IMR-90 (cell line): ENCODE results near the gene BMX. TPM values are rescaled to one million over a fixed set of nuclear protein-coding genes. Genes with fewer than 3 reads are reported as not detected.

ENCODE experiments used
- ATAC-seq: fragments of 200-7000 bp; cut with Tn5 transposase; 2 replicates; pipeline ENCODE4 v1.9.1; 2020; ENCODE audit warnings: low read depth, mild to moderate bottlenecking, moderate library complexity
- BruUV-seq: library from RNA; stranded (reverse); fragments of 400-500 nt; replicated peaks from 2 replicates; lab custom pipeline; 2021; lab: Mats Ljungman, UMichigan
- CTCF ChIA-PET: fragments of 300-600 bp; formaldehyde crosslinking; extraction: SDS; loops from one replicate; lab custom pipeline; 2021; ENCODE audit warnings: antibody characterized with exemption; lab: Yijun Ruan, JAX
- POLR2A ChIA-PET: fragments of 300-600 bp; sonication (Branson Sonifier 250); formaldehyde crosslinking; loops from one replicate; lab custom pipeline; 2022; ENCODE audit warnings: antibody characterized with exemption; ENCODE audit not compliant: unreplicated experiment; lab: Charles Lee
- DNase-seq: peaks from one replicate; pipeline ENCODE4 v3.0.0; 2013
- H2AFZ ChIP-seq: replicated peaks from 2 replicates; pipeline ENCODE3; 2013; ENCODE audit warnings: low read length, mild to moderate bottlenecking; ENCODE audit not compliant: poor library complexity
- H2AK5ac ChIP-seq: 2 replicates; pipeline ENCODE4 v1.6.1; 2013; ENCODE audit warnings: low read depth, low read length, inconsistent platforms
- H2AK9ac ChIP-seq: replicated peaks from 2 replicates; pipeline ENCODE3; 2013; ENCODE audit warnings: mild to moderate bottlenecking, low read depth, low read length, moderate library complexity; ENCODE audit not compliant: poor library complexity
- H2BK120ac ChIP-seq: 2 replicates; pipeline ENCODE4 v1.6.1; 2013; ENCODE audit warnings: low read depth, low read length, inconsistent platforms
- H2BK15ac ChIP-seq: 3 replicates; pipeline ENCODE4 v1.6.1; 2013; ENCODE audit warnings: low read depth, low read length, inconsistent platforms
- H2BK20ac ChIP-seq: 2 replicates; pipeline ENCODE4 v1.6.1; 2013; ENCODE audit warnings: low read depth, mild to moderate bottlenecking, inconsistent platforms, low read length, moderate library complexity
- H2BK5ac ChIP-seq: 2 replicates; pipeline ENCODE4 v1.6.1; 2013; ENCODE audit warnings: mild to moderate bottlenecking, low read depth, low read length, inconsistent platforms; ENCODE audit not compliant: poor library complexity, severe bottlenecking
- H3K14ac ChIP-seq: replicated peaks from 2 replicates; pipeline ENCODE4 v1.6.1; 2013; ENCODE audit warnings: low read depth, low read length, inconsistent platforms
- H3K18ac ChIP-seq: 2 replicates; pipeline ENCODE4 v1.6.1; 2013; ENCODE audit warnings: low read depth, low read length, control low read depth
- H3K23ac ChIP-seq: 2 replicates; pipeline ENCODE4 v1.6.1; 2013; ENCODE audit warnings: low read depth, low read length, inconsistent platforms
- H3K27ac ChIP-seq: 2 replicates; pipeline ENCODE4 v1.5.1; 2013; ENCODE audit warnings: mild to moderate bottlenecking, control low read depth, low read length; ENCODE audit not compliant: insufficient read depth
- H3K27me3 ChIP-seq: 2 replicates; pipeline ENCODE4 v1.6.1; 2013; ENCODE audit warnings: low read length; ENCODE audit not compliant: control insufficient read depth, insufficient read depth
- H3K36me3 ChIP-seq: 2 replicates; pipeline ENCODE4 v1.6.1; 2013; ENCODE audit warnings: low read length, mixed read lengths; ENCODE audit not compliant: control insufficient read depth, insufficient read depth
- H3K4ac ChIP-seq: 2 replicates; pipeline ENCODE4 v1.6.1; 2013; ENCODE audit warnings: low read depth, low read length, inconsistent platforms
- H3K4me1 ChIP-seq: 2 replicates; pipeline ENCODE4 v1.6.1; 2013; ENCODE audit warnings: low read length, mixed read lengths; ENCODE audit not compliant: control insufficient read depth, insufficient read depth
- H3K4me2 ChIP-seq: 2 replicates; pipeline ENCODE4 v1.6.1; 2013; ENCODE audit warnings: low read depth, mild to moderate bottlenecking, control low read depth, low read length, moderate library complexity
- H3K4me3 ChIP-seq: 2 replicates; pipeline ENCODE4 v1.5.1; 2013; ENCODE audit warnings: low read depth, mild to moderate bottlenecking, control low read depth, low read length, moderate library complexity; ENCODE audit not compliant: insufficient read depth
- H3K56ac ChIP-seq: 2 replicates; pipeline ENCODE4 v1.6.1; 2013; ENCODE audit warnings: low read length, inconsistent platforms; ENCODE audit not compliant: insufficient read depth; ENCODE audit errors: extremely low read depth
- H3K79me1 ChIP-seq, 2 experiments: 2 replicates each; pipeline ENCODE4 v1.6.1; 2013; ENCODE audit warnings: low read length in 2 of 2, inconsistent platforms in 1 of 2, low read depth in 1 of 2
- H3K9ac ChIP-seq: 2 replicates; pipeline ENCODE4 v1.6.1; 2013; ENCODE audit warnings: low read depth, low read length, control low read depth
- H3K9me1 ChIP-seq: 2 replicates; pipeline ENCODE4 v1.6.1; 2013; ENCODE audit warnings: low read length, inconsistent platforms; ENCODE audit not compliant: insufficient read depth
- H3K9me3 ChIP-seq: 2 replicates; pipeline ENCODE4 v1.6.1; 2013; ENCODE audit warnings: low read length; ENCODE audit not compliant: control insufficient read depth, insufficient read depth
- H4K20me1 ChIP-seq: 2 replicates; pipeline ENCODE4 v1.6.1; 2013; ENCODE audit warnings: low read length, inconsistent platforms; ENCODE audit not compliant: insufficient read depth
- H4K5ac ChIP-seq: 2 replicates; pipeline ENCODE4 v1.6.1; 2013; ENCODE audit warnings: mild to moderate bottlenecking, low read depth, low read length, control low read depth
- H4K8ac ChIP-seq, 2 experiments: 2 replicates each; pipeline ENCODE4 v1.6.1; 2013; ENCODE audit warnings: low read depth in 2 of 2, low read length in 2 of 2, control low read depth in 1 of 2, inconsistent platforms in 1 of 2
- H4K91ac ChIP-seq: 2 replicates; pipeline ENCODE4 v1.6.1; 2013; ENCODE audit warnings: low read depth, low read length, inconsistent platforms; ENCODE audit not compliant: insufficient read depth
- BHLHE40 ChIP-seq: fragments of 150-350 bp; IDR thresholded peaks from 2 replicates; pipeline ENCODE4 v1.6.1; 2016; ENCODE audit warnings: mild to moderate bottlenecking, low read depth, low read length
- CEBPB ChIP-seq: IDR thresholded peaks from 2 replicates; pipeline ENCODE4 v1.6.1; 2012; ENCODE audit warnings: low read depth, low read length, improper control_type of control experiment
- FOS ChIP-seq: fragments of 150-350 bp; IDR thresholded peaks from 2 replicates; pipeline ENCODE4 v1.6.1; 2016; ENCODE audit warnings: low read depth, low read length
- MAFK ChIP-seq: IDR thresholded peaks from 2 replicates; pipeline ENCODE4 v1.6.1; 2012; ENCODE audit warnings: low read depth, low read length, improper control_type of control experiment
- MAZ ChIP-seq: IDR thresholded peaks from 2 replicates; pipeline ENCODE4 v1.6.1; 2012; ENCODE audit warnings: low read depth, mild to moderate bottlenecking, low read length, improper control_type of control experiment, moderate library complexity, borderline replicate concordance
- MXI1 ChIP-seq: IDR thresholded peaks from 2 replicates; pipeline ENCODE4 v1.6.1; 2012; ENCODE audit warnings: low read depth, mild to moderate bottlenecking, low read length, moderate library complexity, borderline replicate concordance
- NFE2L2 ChIP-seq: fragments of 150-350 bp; IDR thresholded peaks from 2 replicates; pipeline ENCODE4 v1.6.1; 2016; ENCODE audit warnings: low read depth, mild to moderate bottlenecking, low read length
- RAD21 ChIP-seq: IDR thresholded peaks from 2 replicates; pipeline ENCODE4 v1.6.1; 2012; ENCODE audit warnings: low read length, improper control_type of control experiment
- RFX5 ChIP-seq: IDR thresholded peaks from 2 replicates; pipeline ENCODE4 v1.8.0; 2012; ENCODE audit warnings: low read depth, mild to moderate bottlenecking, low read length, moderate library complexity
- SMC3 ChIP-seq: fragments of 150-350 bp; IDR thresholded peaks from 2 replicates; pipeline ENCODE4 v1.6.1; 2016; ENCODE audit warnings: low read depth, mild to moderate bottlenecking, antibody characterized with exemption, low read length, moderate library complexity
- WGBS, 2 experiments: methylation state at CpG; one replicate each; pipeline versions ENCODE4 v1.1.5 to v1.1.7; 2013; ENCODE audit warnings: missing lambda C conversion rate in 2 of 2; ENCODE audit not compliant: insufficient read length in 1 of 2; ENCODE audit errors: extremely low coverage in 2 of 2; 5-methylcytosine and 5-hydroxymethylcytosine counted together
- dilution Hi-C: fragments of 300-500 bp; cut with HindIII; formaldehyde crosslinking; loops from one replicate; pipeline ENCODE4 v1.14.3; 2018; ENCODE audit warnings: low sequenced_read_pairs; ENCODE audit not compliant: unreplicated experiment
- in situ Hi-C: fragments of 300-500 bp; cut with MboI; formaldehyde crosslinking; loops from 3 replicates; pipeline ENCODE4 v1.14.3; 2019; ENCODE audit warnings: low sequenced_read_pairs, inconsistent platforms, mixed read lengths
- intact Hi-C: fragments of 100-400 bp; cut with micrococcal nuclease; formaldehyde crosslinking; loops from 2 replicates; pipeline ENCODE4 v1.10.0; 2022
- polyA plus RNA-seq, 3 experiments: library from polyadenylated mRNA; depleted of rRNA; stranded (reverse); fragments of >200 nt; gene quantifications; 2 replicates each; pipeline ENCODE4 v1.2.3, GENCODE V29; 2012; ENCODE audit warnings: low replicate concordance in 1 of 3
- total RNA-seq: library from RNA; depleted of rRNA; stranded (reverse); fragments of >200 nt; gene quantifications from 2 replicates; pipeline ENCODE4 v1.2.3, GENCODE V29; 2012
- TF ChIP-seq, protein P1 (sequence below): fragments of 150-350 bp; IDR thresholded peaks from 2 replicates; pipeline ENCODE4 v1.6.1; 2016; ENCODE audit warnings: low read depth, mild to moderate bottlenecking, low read length, moderate library complexity, borderline replicate concordance
- TF ChIP-seq, protein P2 (sequence below): fragments of 150-350 bp; IDR thresholded peaks from 2 replicates; pipeline ENCODE4 v1.6.1; 2017; ENCODE audit warnings: mild to moderate bottlenecking, antibody characterized with exemption, low read length, low read depth
- TF ChIP-seq, protein P3 (sequence below): conservative IDR thresholded peaks from 2 replicates; pipeline ENCODE4 v1.5.1; 2012; ENCODE audit warnings: mild to moderate bottlenecking, low read depth, low read length, improper control_type of control experiment

Gene BMX
- total and polyA plus RNA-seq, 2 of the 4 experiments (the other 2 are of a cell fraction): not detected

DNA sequence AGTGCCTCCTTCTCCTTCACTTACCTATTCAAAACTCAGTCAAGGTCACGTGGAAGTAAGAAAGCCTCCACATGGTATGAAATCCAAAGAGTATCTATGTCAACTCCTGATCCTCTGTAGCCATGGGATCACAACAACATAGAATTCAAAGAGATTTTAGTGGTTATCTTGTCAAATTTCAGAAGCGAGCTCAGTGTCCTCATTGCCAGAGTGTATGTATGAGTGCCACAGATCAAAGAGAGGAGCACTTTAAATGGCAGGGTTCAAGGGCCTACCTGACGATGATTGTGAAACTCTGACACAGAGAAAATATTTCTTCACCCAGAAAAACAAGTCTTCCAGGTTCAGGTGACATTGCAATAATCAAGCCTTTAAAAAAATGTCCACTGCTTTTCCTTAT lies 101.3 kb downstream of the BMX start:
- dilution Hi-C loops: no loop called here
- BruUV-seq: no TSS peak
- Histone ChIP-seq H3K79me1 (no peaks in the 10 kb centered on the region), H3K9me3 (no peaks in the 10 kb centered on the region), H4K91ac (no peak overlapping the region), H3K4me3 (no peak overlapping the region), H2BK15ac (no peak overlapping the region), H2BK20ac (no peak overlapping the region), H3K36me3 (no peaks in the 10 kb centered on the region), H3K23ac (no peak overlapping the region), H3K27ac (no peak overlapping the region), H3K27me3 (peaks cover 9% of the 10 kb centered on the region), H3K9ac (no peak overlapping the region), H2AFZ (no peak overlapping the region), H3K56ac (no peak overlapping the region), H2AK9ac (no peak overlapping the region), H4K20me1 (no peaks in the 10 kb centered on the region), H3K4ac (no peak overlapping the region), H3K9me1 (no peaks in the 10 kb centered on the region), H2BK120ac (no peak overlapping the region), H2BK5ac (no peak overlapping the region), H3K4me2 (no peak overlapping the region), H4K8ac (no peak overlapping the region), H3K18ac (no peak overlapping the region), H3K14ac (no peak overlapping the region), H3K4me1 (no peaks in the 10 kb centered on the region), H2AK5ac (no peak overlapping the region), H4K5ac (no peak overlapping the region)
- TF ChIP-seq MAFK: no peak
- no peak for TF ChIP-seq MAZ
- TF ChIP-seq CEBPB: no peak
- TF ChIP-seq FOS: no peak
- TF ChIP-seq SMC3: no peak
- TF ChIP-seq NFE2L2: no peak
- TF ChIP-seq, protein P1, sequence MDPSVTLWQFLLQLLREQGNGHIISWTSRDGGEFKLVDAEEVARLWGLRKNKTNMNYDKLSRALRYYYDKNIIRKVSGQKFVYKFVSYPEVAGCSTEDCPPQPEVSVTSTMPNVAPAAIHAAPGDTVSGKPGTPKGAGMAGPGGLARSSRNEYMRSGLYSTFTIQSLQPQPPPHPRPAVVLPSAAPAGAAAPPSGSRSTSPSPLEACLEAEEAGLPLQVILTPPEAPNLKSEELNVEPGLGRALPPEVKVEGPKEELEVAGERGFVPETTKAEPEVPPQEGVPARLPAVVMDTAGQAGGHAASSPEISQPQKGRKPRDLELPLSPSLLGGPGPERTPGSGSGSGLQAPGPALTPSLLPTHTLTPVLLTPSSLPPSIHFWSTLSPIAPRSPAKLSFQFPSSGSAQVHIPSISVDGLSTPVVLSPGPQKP: no peak
- no peak for TF ChIP-seq RAD21
- TF ChIP-seq BHLHE40: no peak
- no peak for TF ChIP-seq MXI1
- TF ChIP-seq, protein P2, sequence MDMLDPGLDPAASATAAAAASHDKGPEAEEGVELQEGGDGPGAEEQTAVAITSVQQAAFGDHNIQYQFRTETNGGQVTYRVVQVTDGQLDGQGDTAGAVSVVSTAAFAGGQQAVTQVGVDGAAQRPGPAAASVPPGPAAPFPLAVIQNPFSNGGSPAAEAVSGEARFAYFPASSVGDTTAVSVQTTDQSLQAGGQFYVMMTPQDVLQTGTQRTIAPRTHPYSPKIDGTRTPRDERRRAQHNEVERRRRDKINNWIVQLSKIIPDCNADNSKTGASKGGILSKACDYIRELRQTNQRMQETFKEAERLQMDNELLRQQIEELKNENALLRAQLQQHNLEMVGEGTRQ: no peak
- no peak for TF ChIP-seq RFX5
- TF ChIP-seq, protein P3, sequence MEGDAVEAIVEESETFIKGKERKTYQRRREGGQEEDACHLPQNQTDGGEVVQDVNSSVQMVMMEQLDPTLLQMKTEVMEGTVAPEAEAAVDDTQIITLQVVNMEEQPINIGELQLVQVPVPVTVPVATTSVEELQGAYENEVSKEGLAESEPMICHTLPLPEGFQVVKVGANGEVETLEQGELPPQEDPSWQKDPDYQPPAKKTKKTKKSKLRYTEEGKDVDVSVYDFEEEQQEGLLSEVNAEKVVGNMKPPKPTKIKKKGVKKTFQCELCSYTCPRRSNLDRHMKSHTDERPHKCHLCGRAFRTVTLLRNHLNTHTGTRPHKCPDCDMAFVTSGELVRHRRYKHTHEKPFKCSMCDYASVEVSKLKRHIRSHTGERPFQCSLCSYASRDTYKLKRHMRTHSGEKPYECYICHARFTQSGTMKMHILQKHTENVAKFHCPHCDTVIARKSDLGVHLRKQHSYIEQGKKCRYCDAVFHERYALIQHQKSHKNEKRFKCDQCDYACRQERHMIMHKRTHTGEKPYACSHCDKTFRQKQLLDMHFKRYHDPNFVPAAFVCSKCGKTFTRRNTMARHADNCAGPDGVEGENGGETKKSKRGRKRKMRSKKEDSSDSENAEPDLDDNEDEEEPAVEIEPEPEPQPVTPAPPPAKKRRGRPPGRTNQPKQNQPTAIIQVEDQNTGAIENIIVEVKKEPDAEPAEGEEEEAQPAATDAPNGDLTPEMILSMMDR: no peak
- intact Hi-C loops: no loop called here
- in situ Hi-C loops: no loop called here
- ChIA-PET CTCF (no interaction called here), POLR2A (no interaction called here)
- no peak for DNase-seq
- ATAC-seq: no peak
- no CpG with 5 or more reads among the region's 3 CpGs for WGBS, 2 experiments
